HG02798 (cell line): ENCODE results near the gene FAXDC2.
"Not testable (repeated sequence)": the region's sequence is repeated elsewhere in the genome, so short reads cannot be mapped to it uniquely, and the experiment has no call there.

ENCODE experiments used
- ATAC-seq: cut with Tn5 transposase; IDR thresholded peaks from one replicate; pipeline ENCODE4 v1.9.1; 2021; ENCODE audit warnings: mild to moderate bottlenecking; ENCODE audit not compliant: unreplicated experiment, poor library complexity

Gene FAXDC2

DNA sequence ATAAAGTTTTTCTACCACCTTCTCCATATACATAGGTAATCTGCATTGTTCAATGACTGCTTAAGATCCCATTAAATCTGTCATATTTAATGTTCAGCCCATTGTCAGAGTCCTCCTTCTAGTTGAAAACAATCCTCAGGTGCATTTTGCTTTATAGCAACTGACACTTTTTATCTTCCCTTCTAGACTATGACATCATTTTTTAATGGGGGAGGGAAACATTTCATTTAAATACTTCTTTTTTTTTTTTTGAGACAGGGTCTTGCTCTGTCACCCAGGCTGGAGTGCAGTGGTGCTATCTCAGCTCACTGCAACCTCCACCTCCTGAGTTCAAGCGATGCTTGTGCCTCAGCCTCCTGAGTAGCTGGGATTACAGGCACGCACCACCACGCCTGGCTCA, 17.6 kb downstream of the FAXDC2 start:
- ATAC-seq = not testable (repeated sequence)

DNA sequence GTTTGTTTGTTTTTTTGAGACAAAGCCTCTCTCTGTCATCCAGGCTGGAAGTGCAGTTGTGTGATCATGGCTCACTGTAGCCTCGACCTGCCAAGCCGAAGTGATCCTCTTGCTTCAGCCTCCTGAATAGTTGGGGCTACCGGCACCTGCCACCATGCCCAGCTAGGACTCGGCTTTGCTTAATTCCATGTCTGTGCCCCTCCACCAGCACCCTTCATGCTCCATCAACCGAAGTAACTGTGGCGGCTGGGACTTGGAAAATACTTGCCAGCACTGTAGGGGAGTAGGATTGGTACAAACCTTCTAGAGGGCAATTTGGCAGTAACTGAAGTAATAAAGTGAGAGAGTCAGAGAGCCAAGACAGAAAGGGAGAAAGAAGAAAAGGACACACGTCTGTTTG, 19.0 kb downstream of the FAXDC2 start:
- no peak for ATAC-seq

DNA sequence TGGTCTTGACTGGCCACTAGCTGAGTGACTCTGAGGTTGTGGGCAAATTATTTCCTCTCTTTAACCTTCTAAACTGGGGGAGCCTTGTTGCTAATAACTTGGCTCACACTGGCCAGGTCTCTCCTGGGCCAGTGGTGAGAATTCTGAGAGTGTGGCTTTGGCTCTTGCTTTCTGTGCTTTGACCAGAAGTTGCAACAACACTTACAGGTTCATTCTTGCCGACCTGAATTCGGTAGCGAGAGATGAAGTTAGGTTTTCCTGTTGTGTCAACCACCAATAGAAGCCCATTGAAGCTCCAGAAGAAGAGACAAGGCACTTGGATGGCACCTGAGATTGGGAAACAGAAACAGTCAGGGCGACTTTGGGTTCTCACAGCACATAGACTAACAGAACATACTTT, 19.8 kb downstream of the FAXDC2 start:
- ATAC-seq = no peak

DNA sequence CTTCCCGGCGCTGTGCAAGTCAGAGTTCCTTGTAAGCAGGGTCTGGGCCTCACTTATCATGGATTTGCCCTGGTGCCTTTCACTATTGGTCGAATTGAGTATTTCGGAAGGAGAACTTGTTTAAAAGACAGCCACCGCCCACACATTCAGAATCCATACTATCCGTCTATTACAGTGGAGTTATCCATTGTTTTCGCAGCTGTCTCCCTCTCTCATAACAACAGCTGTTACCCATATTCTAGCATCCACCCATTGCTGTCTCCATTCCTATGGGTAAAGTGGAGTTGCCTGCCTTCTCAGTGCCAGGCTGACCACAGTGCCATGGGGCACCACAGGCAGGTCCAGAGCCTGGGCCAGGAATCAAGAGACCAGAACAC, 20.2 kb downstream of the FAXDC2 start:
- no peak for ATAC-seq

DNA sequence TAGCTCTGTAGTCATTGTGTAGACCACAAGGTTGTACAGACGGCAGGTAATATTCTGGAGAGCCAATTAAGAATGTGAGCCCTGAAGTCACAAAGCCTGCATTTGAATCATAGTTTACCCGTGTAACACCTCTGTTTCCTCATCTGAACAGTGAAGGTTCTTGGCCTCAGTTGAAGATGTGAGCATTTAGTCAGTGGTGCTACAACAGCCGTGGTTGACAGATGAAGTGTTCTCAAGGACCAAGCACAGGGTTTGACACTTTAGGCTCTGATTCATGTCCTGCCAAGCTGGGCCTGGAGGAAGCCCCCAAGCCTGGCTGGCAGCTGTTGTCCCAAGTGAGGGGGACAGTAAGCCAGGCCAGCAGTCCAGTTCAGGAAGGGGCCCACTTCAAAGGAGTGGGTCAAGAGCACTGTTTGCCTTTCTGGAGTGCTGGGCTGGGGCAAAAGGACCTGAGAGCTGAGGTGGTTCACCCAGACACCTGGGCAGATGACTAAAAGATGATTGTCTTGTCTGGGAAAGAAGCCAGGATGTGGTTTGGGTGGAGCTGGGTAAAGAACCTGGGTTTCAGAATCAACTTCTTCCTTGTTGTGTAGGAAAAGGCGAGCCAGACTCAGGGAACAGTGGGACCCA, 20.7 kb downstream of the FAXDC2 start:
- no peak for ATAC-seq

DNA sequence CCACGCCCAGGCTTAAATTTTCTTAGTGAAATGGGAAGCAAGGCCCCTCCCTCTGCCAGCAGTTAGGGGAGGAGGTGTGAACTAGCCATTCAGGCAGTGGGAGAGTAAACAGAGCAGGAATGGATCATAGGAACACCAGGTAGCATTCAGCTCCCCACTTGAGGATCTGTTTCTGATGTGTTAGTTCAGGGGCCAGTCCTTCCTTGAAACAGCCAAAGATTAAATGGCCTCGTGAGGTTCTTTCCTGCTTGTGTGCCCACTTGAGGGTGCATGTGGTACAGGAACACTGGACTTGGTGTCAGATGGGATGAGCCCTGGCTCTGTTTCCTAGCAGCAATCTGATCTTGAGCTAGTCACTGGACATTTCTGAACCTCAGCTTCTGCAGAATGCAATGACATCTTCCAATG, 21.2 kb downstream of the FAXDC2 start:
- ATAC-seq = no peak

DNA sequence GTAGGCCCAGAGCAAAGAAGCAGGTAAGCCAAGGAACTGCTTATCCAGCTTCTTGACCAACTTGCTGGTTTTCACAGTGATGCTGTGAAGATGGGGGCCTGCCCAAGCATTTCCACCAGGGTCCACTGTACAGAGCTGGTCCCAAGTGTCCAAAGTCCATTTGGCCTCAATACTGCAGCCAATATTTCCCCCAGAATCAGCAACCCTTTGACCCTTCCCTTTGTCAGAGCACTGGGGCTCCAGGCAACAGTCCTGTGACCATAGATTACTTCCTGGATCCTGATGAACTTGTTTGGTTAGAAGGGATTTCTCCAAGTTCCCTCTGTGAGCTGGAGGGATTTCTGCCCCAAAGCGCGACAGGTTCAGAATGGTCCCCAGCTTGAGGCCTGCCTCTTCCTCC, 26.3 kb downstream of the FAXDC2 start:
- ATAC-seq = no peak

DNA sequence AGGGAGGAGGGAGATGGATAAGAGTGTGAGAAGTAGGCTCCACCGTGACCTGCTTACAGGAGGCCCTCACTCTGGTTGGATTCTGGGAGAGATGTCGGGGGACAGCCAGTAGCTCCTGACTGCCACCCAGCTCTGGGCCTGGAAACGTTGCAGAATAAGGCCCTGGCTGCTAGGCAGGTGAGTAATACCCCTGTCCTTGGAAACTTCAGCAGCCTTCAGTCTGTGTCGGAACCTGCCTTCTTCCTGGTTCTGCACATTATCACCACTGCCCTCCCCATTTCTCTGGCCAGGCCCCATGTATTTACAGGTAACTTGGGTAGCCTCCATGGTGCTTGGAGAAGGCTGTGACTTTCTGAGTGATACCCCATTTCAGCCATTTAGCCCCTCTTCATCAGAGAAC, 26.8 kb downstream of the FAXDC2 start:
- no peak for ATAC-seq

DNA sequence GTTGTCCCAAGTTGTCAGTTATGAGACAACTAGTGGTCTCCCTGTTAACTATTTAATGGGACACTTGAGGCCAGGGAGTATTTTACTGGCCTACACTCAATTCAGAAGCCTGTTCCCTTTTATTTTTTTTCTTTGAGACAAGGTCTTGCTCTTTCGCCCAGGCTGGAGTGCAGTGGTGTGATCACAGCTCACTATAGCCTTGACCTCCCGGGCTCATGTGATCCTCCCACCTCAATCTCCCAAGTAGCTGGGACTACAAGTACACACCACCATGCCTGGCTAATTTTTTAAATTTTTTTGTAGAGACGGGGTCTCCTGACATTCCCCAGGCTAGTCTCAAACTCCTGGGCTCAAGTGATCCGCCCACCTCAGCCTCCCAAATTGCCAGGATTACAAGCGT, 27.5 kb downstream of the FAXDC2 start:
- ATAC-seq = not testable (repeated sequence)

DNA sequence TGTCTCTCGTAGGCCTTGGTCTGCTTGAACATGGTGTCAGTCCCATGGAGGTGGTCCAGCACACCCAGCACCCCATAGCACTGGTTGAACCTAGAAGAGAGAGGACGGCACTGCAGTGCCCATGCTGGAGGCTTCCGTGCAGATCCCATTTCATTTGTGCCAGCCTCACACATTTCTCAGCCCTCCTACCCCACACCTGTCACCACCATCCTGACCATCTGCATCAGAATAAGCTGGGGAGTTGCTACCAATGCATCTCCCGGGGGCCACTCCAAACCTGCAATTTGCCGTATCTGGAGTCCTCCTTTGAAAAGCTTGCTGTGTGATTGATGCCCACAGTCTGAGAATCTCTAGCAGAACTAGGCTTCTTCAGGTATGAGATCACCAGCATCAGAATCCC, 30.0 kb downstream of the FAXDC2 start:
- no peak for ATAC-seq

DNA sequence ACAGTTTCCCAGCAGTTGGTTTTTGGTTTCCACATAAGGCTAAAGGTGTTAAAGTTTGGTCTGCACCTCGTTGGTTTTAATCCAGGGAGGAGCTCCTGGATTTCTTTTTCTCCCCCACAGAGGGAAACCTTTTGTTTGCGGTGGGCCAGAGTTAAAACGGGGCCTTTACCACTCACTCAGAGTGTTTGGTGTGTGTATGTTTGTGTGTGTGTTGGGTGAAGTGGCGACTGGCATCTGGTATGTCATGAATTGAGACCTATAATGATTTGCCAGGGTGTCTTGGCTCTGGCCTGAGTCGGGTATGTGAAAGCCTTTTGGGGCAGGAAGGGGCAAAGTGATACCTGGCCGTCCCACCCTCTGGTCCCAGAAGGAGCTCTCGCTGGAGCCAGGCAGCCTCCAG, 30.9 kb downstream of the FAXDC2 start:
- ATAC-seq = no peak

DNA sequence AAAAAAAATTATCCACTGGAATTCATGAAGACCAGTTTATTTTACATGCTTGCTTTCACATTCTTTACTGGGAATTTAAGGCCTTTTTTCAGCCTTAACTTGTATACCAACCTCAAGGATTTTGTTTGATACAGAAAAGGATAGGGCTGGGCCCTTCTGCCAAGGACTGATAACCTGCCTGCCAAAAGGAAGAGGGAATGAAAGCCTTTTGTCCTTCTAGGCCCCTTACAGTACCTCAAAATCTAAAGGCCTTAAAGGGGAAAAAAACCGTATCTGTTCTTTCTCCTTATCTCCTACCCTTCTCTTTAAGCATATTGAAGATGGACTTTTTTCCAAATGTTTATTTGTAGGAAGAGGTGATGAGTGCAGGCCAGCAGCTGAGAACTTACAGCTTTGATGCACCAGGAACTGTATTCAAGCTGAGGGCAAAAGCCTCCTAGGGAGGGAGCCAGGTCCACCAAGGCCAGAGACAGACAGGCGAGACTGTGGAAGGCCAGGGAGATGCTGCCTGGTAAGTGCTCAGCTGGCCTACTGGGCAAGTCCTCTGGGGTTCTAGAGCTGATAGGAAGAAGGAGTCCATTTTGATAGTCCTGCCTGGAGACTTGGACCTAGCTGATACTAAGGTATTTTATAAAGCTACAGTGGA, 31.8 kb downstream of the FAXDC2 start:
- ATAC-seq = no peak

DNA sequence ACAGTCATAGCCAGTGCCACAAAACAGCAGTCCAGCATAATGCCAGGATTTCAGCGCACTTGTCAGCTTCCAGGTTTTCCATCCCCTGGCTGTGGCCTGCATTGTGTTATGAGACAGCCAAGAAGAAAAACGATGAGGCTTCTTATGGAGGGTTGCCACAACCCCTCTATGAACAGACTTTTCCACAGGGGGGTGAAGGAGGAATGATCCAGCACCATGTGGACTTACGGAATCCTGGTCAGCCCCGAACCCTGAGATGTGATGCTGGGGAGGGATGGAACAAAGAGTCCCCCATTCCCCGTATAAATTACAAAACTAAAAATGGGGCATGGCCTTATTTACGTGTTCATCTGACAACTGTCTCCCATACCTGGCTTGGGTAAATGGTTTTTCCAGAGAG, 32.6 kb downstream of the FAXDC2 start:
- ATAC-seq = no peak

DNA sequence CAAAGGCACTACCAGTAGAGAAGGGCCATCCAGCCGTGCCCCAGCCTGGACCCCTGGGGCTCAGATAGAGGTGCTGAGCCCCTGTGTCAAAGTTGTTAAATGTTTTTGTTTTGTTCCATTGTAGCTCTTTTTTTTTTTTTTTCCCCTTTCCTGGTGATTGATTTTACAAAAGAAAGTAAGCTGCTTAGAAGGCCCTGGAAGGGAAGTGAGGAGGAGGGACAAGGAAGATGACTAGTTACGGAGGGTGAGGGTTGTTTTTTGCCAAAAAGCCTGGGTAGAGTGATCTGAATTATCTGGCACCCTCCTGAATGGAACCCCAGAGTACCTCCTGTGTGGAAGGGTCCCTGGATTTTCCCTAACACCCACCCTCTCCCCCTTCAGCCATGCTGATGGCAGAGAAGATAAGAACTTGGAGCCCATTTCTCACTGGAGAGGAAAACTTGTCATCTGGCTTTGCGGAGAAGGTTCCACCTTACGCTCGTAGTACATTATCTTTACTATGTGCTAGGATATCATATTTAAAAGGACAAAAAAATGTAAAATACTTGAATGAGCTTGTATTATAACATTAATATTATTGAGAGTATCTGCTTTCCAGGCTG, 33.4 kb downstream of the FAXDC2 start:
- no peak for ATAC-seq

DNA sequence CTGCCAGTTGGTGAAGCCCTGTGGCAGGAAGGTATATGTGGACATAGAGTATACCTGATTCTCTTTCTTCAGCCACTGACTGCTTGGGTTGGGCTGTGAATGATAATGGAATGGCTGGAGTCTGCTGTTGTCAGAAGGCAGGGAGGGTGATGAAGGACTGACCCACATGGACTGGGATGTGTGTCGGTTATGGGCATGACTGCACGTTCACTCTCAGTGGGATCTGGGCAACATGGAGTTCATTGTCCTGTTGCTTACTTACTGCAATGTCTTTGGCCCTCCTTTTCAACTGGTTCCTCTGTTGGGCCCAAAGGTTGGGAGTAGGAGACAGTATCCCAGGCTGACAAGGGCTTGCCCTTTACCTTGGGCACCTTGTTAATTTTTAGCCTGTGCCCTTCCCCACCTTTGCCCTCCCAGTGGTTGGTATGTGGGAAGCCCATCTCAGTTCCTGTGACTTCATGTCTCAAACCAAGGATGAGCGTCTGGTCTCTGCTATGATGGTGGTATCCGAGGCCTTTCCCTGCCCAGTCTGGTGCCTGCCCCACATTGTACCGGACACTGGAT, 34.6 kb downstream of the FAXDC2 start:
- no peak for ATAC-seq

DNA sequence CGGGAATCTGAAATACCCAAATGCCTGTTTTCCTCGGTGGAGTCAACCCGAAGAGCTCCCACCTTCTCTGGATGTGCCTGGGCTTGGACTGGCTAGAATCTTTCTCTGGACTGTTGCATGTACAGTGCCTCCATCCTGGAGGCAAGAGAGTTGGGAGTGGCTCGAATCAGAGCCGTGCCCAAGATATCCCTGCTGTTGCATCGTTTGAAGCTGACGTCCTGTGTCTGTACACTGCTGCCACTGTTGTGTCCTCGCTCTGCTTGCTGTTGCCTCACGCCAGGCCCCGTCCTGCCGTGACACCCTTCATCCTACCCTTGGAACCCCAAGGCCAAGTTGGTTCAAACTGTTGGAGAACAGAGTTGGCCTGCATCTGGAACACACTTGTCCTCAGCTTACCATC, 35.4 kb downstream of the FAXDC2 start:
- no peak for ATAC-seq

DNA sequence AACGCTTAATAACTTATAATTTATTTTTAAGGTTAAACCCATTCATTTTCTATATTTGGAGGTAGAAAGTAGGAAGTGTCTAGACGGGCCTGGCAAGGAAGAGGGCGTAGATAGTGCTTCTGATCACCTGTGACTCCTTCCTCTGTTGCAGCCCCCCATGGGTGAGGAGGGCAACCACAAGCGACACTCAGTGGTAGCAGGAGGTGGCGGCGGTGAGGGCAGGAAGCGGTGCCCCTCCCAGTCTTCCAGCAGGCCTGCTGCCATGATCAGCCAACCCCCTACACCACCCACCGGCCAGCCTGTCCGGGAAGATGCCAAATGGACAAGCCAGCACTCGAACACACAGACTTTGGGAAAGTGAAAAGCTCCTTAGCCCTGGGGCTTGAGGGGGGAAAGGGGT, 36.7 kb downstream of the FAXDC2 start:
- ATAC-seq = no peak

DNA sequence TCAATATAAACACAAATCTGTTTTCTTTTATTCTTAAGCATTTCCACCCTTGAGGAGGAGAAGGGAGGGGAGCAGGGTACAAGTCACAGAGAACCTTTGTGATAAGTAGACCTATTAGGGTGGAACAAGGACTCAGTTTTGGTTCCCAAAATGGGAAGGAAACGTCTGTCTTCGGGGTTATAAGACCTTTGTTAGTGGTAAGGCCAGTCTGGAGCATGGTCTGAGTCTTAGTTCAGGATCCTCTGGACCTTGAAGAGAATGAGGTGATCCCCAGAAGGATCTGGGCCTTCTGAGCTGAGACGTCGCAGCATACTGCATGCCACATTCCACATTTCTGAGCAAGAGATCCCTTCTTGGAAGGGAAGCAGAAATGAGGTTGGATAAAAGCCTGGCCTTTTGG, 37.2 kb downstream of the FAXDC2 start:
- no peak for ATAC-seq

DNA sequence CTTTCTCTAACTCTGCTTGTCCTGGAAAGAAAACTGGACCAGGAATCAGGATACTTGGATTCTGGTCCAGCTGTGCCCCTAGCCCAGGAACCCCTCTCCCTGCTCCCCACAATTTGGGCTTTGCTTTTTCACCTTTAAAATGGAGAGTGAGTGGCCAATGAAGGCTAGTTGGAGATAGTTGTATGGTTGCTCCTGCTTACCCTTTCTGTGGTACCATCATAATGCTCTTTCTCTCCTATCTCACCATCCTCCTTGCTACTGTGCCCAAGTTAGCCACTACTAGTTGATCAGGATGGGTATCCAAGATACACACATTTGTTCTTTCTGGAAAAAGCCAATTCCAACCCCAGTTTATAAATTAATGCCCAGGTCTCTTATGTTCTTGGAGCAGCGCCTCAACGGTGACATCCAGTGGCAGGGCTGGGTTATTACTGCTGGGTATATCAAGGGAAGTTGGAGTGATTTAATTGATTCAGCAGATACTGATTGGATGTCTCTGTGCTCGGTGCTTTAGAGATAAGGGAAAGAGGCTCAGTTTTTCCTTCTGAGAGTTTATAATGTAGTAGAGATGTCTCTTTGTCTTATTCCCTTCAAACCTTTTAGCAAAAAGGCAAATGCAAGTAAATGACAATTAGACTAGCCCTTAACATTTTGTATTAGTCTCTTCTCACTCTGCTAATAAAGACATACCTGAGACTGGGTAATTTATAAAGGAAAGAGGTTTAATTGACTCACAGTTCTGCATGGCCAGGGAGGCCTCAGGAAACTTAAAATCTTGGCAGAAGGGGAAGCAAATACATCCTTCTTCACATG, 38.5 kb downstream of the FAXDC2 start:
- ATAC-seq = peak; percentile 75

DNA sequence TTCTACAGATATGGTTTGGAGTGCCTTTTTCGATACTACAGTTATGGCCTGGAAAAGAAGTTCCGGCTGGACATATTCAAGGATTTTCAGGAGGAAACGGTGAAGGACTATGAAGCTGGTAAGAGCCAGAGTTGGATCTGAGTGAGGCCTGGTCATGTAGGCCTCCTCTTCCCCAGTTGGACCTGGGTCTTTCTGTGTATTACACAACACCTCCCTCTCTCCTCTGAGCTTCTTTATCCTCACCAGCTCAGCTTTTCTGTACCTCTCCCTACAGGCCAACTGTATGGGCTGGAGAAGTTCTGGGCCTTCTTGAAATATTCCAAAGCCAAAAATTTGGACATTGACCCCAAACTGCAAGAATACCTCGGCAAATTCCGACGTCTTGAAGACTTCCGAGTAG, 39.2 kb downstream of the FAXDC2 start:
- ATAC-seq = no peak

DNA sequence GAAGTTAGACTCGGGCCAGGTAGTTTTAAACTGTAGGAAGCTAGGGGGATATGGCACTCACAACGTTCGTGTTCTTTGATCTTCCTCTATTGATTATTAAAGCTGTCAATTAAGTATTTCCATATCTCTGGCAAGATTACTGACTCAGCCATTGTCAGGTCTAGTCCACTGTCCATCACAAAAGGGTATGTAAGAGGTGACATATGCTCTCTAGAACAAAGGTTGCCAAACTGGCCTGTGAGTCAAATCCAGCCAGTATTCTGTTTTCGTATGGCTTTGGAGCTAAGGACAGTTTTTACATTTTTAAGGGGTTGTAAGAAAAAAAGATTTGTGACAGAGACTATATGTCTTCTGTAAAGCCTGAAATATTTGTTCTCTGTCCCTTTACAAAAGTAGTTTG, 44.2 kb downstream of the FAXDC2 start:
- no peak for ATAC-seq
